ENCODE measurements around the gene ATG5.
"Not testable (repeated sequence)": the region's sequence is repeated elsewhere in the genome, so short reads cannot be mapped to it uniquely, and the experiment has no call there.

ATG5 gene

DNA sequence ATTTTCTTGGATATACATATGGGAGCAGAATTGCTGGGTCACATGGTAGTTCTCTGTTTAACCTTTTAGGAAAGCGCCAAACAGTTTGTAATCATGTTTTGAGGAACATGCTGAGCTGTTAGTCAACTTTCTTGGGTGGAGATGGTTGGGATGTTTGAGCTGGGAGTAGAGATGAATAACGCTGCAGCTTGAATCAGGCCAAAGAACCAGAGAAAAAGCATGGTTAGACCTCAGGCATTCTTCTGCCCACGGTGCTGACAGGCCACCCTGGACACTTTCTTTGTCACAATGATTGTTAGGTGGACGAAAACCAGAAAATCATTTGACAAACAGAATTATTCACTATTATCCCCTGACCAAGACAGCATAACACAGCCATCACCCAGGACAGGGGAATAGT lies 172.6 kb downstream of the ATG5 start:
- DNase-seq (ENCODE audit: low spot score): no peak

DNA sequence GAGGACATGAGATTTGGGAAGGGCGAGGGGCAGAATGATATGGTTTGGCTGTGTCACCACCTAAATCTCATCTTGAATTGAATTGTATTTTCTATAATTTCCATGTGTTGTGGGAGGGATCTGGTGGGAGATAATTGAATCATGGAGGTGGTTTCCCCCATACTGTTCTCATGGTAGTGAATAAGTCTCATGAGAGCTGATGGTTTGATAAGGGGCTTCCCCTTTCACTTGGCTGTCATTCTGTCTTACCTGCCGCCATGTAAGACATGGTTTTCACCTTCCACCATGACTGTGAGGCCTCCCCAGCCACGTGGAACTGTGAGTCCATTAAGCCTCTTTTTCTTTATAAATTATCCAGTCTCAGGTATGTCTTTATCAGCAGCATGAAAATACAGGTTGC lies 173.1 kb downstream of the ATG5 start:
- not testable (repeated sequence) for DNase-seq (ENCODE audit: low spot score)

DNA sequence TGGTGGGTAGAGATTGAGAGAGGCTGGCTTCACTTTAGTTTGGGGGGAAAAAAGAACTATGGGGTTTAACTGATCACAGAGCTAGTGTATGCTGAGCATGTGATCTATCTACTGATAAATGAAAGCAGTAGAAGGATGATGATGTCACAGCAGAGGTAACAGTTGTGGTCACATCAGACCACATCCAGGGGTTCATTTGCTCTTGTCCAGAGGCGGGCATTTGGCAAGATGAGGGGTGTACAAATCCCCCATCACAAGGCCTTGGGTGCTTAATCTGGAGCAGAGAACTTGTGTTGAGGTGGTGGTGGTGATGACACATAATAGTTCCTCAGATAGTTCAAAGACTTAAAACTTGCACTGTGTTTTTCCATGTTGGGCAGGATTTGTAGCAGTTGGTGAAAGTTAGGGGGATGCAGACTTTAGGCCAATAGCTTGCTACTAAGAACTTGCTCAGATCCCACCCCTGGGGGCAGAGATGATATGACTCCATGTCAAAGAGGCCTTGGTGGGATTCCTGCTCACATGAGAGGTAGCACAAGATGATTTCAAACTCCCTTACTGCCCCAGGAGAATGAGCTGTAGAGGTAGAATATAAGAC lies 176.0 kb downstream of the ATG5 start:
- no peak for DNase-seq (ENCODE audit: low spot score)

DNA sequence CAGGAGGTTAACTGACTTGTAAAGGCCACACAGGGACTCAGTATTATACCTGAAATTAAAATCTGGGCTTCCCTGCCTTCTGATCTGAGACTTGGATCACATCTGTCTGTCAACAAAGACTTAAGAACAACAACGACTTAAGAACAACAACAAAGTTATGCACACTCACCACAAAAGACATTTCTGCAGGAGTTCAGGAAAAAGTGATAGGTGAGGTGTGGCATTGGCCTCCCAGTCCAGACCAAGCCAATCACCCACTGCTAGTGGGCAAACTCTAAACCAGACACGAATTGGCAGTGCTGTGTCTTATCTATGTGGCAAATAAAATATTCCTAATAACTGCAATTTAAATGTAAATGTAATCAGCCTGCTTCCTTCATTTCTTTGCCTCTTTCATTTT lies 178.1 kb downstream of the ATG5 start:
- DNase-seq (ENCODE audit: low spot score): no peak

DNA sequence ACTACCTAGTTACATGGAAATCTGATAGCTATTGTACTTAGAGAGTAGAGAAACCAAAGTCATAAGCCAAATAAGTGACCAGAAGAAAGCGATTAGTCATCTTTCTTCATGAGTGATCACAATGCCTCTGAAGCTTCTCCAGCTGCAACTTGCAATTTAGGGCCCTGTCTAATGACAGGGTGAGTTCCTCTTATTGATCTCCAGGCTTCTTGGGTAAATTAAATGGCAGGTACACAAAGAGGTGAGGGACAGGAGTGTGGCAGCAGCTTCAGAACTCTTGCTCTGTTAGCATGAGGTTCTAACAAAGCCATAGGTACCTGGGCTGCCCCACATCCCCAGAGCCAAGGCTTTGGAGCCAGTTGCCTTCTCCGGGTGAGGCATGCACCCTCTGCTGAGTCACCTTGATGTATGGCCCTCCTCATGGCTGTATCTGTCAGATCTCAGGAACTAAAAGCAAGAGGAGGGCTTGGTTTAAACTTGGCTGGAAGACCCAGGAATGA lies 178.7 kb downstream of the ATG5 start:
- DNase-seq (ENCODE audit: low spot score): no peak

DNA sequence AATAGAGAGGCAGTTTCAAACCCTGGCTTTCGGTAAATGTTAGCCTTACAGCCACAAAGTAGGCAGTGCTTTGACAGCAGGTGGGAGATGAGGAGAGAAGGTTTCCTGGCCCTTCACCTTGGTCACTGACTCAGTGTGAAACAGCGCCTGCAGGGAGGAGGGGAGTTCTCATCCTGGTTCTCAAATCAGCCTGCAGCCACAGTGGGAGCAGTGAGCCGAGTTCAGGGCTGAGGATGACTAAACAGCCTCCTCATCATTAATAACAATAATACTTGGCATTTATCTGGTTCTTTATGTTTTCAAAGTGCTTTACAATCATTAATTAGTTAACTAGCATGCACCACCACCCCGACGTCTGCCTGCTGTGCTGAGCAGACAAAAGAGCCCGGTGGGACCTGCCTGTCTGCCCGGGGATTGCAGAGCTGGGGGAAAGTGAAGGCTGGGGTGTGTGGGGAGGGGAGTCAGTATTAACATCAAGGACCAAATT lies 179.8 kb downstream of the ATG5 start:
- no peak for DNase-seq (ENCODE audit: low spot score)

DNA sequence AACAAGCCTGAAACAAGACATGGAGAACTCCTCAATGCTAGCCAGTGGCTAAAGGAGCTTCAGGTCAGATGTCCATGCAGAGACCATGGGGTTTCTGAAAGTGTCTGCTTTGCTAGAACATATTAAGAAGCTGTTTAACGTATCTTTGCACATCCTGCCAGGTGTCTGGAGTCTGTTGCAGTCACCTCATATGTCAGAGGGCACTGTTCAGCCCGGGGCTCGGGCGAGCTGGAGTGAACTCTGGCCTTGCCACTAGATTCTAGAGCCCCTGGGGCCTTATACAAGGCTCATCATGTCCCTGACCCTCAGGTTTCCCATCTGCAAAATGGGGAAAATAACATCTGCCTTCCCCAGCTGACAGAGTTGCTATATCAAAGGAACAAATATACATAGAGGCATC lies 180.4 kb downstream of the ATG5 start:
- DNase-seq (ENCODE audit: low spot score): no peak

DNA sequence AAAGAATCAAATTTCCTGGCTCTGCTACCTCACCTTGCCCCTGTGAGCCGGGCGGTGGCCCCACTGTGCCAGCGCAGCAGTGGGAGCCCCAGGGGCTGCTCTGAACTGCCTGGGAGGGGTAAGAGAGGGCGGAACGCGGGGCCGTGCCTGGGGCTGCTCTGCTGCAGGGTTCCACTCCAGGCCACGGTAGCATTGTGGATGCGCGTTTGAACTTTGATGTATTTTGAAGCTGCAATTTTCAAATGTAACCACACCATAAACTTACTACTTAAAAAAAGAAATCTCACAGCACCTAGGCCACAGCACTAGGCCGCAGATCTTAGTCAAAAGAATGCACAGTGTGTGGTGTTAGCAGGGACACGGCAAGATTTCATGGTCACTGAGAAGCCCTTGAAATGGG lies 181.9 kb downstream of the ATG5 start:
- DNase-seq (ENCODE audit: low spot score): no peak

DNA sequence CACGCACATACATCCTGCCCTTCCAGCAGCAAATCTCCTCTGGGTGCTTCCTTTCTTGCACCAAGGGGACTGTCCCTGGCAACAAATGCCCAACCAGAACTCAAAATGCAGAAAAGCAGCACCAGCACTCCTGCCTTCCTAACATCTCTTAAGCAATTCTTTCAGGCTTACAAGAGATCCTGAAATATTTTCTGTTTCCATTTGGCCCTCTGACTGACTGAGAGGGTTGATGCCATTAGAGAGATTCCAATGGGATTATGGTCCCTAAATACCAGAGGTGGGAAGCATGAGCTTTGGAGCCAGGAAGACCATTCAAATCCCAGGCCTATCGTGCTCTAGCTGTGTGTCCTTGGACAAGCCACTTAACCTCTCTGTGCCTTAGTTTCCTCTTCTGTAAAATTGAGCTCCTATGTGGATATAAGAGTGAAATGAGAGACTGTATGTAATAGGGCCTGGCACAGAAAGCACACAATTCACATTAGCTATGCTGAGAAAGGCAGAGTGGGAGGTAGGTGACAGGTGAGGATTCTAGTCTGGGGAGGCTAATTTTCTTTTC lies 182.6 kb downstream of the ATG5 start:
- DNase-seq (ENCODE audit: low spot score): no peak

DNA sequence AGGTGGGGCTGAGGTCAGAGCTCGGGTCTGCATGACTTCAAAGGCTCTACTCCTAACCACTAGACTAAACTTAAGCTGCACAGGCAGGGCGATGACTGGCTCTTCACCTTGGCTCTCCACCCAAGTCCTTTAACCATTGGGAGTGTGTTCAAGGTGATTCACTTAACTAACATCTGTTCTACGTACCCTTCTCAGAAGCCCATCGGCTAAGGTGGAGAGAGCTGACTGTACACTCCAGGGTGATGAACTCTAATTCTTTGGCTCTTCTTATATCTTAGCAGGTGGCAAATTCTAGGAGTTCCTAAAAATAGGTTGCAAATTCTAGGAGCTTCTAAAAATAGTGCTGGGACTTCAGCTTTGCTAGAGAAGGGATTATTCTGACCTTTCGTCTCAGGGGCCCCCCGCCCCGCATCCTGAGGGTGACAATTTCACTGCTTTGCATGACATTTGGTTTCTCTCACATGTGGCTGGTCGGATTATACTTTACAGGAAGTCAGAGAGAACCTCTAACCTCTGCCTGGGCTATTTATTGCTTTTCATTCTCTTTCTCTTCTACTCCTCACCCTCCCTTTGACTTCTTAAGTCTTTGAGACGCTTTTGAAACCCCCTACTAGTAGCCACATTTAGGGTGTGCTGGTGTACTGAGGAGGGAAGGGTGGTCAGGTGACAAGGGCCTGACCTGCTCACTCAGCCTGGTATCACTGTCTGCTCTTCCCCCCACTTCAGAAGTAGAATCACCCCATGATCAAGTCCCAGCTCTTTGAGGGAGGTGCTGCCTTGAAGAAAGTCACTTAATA lies 183.9 kb downstream of the ATG5 start:
- no peak for DNase-seq (ENCODE audit: low spot score)

DNA sequence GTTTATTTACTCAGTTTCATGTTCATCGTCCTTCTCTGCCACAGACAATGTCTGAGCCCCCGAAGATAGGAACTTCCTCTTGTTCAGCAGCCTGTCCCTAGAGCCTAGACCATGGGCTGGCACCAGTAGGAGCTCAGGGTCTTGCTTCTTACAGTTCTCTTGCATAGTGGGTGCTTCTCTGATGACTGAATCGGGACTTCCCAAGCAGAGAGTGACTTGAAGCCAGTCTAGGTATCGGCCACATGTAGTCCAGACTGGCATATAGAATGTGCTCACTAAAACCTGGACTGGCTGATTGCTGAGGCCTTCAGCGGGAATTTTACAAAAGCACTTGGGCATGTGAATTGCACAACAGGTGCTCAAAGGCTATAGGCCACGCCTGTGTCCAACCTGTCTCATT lies 187.4 kb downstream of the ATG5 start:
- DNase-seq (ENCODE audit: low spot score): no peak

DNA sequence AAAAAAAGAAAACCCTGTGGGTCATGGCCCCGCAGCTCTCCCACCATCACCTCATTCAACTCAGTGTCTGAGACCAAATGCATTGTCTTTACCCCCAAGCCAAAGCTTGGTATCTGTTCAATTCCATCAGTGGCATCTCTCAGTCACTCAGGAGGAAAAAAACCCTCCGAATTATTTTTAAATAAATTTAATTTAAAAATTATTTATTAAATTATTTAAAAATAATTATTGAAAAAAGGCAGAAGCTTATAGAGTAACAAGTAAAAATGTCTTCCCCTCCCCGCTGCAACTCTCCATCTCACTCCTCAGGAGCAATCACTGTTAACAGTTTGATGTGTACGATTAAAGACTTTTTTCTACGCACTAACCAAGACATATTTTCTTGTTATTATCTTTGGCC lies 188.7 kb downstream of the ATG5 start:
- DNase-seq (ENCODE audit: low spot score): no peak

DNA sequence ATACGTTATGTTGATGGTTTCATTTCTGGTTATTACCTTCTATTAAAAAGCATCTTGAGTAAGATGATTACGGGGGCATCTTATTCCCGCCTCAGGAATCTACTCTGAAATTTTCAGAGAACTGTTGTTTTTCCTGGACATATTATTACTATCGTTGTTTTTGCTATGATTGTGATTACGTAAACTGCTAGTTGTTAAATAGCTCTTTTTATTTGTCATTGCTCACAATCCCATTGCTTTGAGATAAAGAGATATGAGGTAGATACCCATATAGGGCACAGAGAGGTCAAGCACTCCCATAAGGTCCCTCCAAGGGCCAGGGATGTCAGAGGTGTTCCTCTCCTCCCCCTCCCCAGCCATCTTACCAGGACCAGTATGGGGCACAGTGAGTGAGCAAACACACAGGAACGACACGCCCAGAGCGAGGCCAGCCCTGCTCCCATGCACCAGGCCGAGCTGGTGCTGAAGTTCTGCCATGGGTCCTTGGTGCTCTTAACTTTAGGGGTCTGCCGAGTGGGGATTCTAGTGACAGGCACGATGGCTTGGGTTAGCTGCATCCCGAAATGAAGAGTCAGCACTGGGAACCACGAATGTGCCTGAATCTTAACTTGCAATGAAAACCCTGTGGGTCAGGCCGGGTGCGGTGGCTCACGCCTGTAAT lies 189.5 kb downstream of the ATG5 start:
- no peak for DNase-seq (ENCODE audit: low spot score)

DNA sequence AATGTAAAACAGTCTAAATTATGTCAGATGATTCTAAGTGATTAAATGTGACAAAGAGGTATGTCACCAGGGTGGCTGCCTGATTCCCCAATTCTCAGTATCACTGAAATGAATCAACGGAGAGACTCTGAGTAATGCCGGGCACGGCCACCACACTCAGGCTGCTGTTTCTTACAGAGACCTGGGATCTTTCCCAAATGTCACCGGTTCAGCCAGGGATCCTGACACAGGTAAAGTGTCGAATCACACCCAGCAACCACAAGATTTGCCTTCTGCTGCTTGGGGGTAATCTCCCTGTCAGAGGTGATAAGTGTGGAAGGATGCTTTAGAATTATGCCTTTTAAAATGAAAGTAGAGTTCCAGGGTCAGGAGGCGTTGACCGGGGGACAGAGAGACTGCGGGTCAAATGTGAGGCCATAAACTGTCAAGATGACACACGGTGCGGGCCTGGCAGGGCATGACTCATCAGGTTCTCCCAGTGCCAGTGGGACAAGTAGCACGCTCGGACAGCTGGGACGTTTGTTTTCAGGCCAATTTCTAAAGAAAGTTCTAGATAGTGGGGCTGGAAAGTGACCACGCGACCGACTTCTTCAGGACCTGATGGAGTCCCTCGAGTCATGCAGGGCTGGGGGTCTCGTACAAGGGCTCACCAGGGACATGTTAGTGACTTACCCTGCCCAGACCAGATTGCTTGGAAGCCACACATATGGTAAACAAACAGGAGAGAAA lies 190.5 kb downstream of the ATG5 start:
- no peak for DNase-seq (ENCODE audit: low spot score)

Data from putamen (tissue), 1 donor.